DMS 273 (cell line): ENCODE measurements around the gene DOCK4.
A peak's percentile ranks its signal among the peaks of the same experiment; 100 is the strongest.

ENCODE experiments used
- DNase-seq: peaks from one replicate; lab custom pipeline; 2025; ENCODE audit not compliant: unreplicated experiment; lab: John Stamatoyannopoulos, UW

Gene DOCK4

DNA sequence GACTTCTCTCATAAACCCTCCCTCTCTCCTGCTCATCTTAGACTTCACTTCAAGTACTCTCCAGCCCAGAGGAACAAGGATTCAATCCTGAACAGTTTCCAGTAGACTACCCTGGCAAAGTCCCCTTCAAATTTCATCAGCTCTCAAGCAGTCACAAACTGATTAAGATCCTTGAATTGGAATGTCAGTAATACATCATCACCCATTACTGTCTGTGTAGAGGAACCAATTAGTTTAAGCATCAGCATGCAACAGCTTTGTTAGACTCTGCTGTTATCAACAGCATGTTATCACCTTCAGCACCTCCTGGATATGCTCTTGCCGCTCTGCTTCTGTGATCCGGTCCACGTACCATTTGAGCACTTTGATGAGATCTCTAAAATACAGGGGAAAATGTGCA, 336.9 kb downstream of the DOCK4 start:
- DNase-seq: no peak

DNA sequence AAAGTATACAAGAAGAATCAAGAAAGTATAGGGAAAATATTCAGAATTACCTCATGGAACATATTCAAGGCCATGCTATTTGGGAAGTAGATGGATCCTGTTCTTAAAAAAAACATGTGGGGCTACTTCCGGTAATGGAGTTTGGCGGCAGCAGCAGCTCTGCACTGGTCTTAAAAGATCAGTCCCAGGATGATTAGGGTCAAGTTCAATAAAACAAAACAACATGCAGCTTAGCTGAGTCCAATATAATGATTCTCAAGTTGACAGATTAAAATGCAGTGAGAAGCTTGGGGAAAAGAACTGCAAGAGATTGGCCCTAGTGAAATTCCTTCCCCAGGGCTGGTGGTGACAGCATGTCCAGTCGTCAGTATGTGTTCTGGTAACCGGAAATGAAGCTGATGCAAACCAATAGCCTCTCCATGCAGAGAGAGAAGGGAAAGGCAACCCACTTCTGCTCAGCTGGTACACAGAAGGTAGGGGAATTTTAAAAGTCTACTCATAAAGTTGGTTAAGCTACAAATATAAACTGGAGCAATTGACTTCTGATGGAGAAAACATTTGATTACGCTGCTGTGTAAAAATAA, 338.8 kb downstream of the DOCK4 start:
- DNase-seq: no peak

DNA sequence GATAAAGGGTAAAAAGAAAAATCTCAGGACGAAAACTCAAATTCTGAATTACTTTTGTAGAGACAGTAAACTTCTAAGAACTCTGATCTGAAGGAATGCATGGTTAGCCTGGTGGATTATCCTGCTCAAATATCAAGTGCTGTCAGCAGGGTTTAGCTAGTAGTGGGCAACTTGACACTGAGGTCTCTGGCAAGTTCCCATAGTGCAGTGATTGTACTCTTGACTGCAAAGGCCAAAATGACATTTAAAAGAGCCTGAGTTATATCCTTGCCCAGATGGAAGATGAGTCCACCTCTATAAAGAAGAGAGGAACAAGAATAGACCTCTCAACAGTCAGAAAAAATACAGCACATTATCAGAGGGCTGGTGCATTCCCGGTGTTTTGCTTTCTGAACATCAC, 339.4 kb downstream of the DOCK4 start:
- no peak for DNase-seq

DNA sequence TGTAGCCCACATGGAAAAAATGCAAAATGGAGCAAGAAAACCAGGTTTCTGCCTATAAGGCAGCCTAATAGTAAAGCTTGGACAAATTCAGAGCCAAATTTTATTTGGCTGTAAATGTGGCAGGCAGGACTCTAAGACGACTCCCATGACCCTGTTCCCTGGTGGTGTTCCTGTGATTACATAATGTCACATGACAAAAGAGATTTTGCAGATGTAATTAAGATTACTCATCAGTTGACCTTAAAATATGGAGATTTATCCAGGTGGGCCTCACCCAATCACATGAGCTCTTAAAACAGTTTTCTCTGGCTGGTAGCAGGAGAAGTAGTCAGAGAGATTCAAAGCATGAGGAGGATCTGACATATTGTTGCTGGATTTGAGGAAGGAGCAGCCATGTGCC, 340.8 kb downstream of the DOCK4 start:
- no peak for DNase-seq

DNA sequence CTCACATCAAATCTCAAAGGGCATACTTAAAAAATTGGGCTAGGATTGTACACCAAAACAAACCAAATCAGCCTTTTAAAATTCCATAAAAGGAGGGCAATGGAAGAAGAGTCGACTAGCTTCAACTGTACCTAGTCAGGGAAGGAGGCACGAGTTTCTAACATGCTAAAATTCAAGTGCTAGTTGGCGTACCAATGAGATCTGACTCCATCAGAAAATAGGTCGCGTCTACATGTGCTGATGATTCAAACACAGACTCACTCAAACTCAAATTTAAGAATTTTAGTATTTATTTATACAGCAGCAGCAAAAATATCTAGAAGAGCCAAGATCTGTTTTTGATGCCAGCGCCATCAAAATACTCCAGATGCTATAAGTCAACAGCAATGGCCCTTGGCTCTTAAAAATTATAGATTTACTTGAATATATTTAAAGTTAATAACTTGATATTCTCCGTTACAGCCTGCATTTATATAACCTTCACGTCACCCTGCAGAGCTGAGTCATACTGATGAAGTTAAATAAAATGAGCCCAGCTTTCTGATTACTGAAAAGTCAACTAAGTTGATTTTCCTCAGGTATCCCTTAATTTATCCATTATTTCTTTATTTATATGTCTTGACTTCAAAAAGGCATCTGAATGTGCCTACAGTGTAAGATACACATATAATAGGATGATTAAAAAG, 341.8 kb downstream of the DOCK4 start:
- DNase-seq: no peak

DNA sequence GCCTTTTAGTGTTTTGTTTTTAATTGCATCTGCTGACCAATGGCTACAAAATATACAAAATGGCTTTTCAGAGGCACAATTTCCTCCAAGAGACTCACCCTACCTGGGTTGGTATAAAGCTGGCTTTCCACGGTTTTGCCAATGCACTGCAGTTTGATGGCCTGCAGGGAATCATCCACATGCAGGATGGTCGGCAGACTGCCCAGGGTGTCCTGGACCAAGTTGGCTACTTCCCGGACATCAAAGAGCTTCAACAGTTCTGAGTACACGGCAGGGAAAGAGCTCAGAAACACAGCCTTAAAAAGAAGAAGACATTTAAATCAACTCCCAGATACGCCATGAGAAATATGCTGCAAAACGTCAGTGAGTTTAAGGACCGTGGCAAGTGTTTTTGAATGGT, 342.9 kb downstream of the DOCK4 start:
- DNase-seq: no peak

DNA sequence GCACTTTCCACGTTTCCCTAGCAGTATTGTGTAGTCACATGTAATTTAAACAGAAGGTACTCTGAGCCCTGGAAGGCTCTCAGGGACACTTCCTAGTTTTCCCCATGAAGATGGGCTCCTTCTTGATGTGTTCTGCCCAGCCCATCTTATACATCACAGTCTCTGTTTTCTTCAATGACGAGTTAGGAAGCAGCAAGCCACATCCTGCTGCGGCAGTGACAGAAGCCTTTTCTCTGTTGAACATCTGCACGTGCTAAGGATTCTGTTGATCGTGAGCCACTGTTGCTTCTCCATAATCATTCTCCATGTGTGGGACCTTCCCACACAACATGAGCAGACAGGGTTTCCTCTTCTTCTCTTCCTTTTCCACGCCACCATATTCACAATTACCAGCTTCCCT, 346.0 kb downstream of the DOCK4 start:
- DNase-seq: no peak

DNA sequence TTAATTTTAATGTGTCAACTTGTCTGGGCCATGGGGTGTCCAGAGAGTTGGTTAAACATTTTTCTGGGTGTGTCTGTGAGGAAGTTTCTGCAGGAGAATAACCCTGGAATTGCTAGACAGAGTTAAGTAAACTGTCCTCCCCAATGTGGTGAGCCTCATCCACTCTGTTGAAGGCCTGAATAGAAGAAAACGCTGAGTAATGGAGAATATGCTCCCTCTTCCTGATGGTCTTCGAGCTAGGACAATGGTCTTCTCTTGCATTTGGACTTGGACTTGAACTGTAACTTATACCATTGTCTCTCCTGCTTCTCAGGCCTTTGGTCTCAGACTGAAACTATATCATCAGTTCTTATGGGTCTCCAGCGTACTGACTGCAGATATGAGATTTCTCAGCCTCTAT, 347.9 kb downstream of the DOCK4 start:
- no peak for DNase-seq

DNA sequence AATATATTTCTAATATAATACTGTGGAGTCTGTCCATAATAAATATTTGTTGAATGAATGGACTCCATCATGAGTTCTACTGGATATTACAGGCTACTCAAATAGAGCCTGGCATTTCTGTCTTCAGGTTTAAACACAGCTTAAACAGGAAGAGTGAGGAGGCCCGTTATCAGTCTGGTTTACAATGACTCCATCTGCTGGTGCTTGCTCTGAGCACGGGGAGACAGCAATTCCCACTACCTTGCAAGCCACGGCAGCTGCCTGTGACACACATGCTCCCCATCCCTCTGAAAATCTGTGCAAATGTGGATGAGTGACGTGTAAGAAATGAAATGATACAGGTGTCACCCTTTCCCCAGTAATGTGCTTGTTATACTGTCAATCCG, 350.4 kb downstream of the DOCK4 start:
- DNase-seq: peak; percentile 77

DNA sequence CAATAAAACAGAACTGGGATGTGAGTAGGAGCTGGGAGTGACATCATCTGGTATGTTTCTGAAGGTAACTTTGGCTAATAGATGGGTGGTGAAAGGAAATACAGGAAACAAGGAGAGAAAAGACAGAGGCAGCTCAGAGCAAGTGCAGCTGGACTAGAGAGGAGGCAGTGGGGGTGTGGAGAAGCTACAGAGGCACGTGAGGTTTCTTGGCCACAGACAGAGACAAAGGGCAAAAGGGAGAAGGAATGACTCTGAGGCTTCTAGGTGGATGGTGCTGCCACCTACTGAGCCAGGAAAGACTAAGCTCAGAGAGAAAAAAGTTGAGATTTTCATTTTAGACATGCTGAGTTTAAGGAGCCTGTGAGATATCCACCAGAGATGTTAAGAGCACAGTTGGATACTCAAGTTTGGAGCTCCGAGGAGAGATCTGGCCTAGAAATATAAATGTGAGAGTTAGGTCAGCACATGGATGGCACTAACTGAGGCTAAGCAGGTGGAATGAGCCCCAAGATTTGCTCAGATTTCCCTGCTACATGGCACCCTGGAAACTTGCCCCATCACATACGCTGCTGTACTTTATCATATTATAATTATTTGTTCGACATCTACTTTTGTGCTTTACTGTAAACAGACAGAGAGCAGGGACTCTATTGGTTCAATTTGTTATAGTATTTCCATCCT, 350.9 kb downstream of the DOCK4 start:
- DNase-seq: peak; percentile 84

DNA sequence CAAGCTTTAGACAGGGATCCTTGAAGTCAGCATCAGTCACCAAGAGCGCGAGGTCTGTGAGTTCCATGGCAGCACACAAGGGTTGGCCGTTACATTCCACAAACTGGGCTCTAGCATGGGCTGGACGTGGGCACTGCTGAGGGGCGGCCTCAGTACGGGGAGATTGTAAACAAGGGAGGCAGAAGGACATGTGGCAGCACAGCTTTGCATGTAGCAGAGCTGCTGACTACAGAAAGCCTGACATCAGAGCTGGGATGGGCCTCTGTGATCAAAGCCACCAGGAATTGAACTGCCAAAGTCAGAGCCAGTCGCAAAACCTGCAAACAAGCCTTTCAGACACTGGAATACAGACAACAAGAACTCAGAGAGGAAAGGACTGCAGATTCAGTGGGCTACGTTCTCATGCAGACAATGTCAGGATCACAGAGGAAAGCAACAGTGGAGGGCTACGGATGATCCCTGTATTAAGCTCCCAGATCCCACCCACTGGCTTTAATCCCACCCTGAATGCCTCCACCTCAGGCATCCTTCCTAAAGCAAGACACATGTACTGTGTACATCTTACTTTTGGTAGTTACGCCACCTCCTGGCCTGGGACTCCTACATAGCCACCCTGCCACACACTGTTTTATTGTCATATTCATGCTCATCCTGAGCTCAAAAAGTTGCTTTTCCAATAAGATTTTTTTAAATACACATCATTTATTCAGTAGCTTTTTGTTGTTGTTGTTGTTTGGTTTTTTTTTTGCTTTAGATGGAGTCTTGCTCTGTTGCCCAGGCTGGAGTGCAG, 352.8 kb downstream of the DOCK4 start:
- DNase-seq: no peak

DNA sequence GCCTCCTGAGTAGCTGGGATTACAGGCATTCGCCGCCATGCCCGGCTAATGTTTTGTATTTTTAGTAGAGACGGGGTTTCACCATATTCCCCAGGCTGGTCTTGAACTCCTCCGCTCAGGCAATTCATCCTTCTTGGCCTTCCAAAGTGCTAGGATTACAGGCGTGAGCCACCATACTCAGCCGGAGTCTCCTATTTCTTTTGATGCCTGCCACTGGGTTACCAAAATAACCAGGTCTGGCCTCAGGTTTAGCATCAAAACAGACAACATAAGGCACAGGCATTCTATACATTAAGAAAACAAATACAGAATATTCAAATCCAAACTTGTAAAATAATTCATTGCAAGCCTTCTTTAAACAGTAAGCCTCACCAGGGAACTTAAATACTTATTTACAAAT, 354.1 kb downstream of the DOCK4 start:
- DNase-seq: no peak

DNA sequence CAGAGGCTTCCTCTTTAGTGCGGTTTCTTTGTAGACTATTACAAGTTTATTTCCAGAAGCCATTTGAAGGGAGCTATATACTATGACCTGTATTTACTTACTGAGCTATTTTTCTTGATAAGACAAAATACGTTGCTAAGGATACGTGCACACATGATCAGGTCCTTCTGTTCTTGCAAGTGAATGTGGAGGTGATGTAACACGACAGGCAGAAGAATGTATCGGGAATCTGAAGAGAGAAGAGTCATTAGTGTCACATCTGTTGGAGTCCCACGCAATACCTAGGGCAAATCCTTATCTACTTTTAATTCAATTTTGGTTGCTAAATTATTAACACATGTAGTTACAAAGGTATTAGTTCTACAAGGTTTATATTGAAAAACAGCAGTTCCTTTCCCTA, 359.3 kb downstream of the DOCK4 start:
- DNase-seq: no peak

DNA sequence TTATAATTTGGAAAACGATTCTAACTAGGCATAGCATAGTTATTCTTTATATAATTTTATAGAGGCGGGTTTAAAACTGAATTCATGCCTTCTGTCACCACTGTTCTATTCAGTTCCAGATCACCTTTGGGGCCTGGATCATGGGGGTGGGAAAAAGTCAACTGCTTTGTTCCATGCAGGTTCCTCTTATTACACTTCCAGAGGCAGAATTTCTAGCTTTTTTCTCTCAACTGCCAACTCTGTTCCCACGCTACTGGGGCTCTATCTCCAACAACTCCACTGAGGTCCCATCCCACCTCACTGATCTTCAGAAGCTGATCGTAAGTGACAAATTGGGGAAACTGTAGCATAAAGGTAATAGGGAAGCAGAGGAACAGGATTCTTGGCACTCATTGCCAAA, 360.3 kb downstream of the DOCK4 start:
- DNase-seq: no peak

DNA sequence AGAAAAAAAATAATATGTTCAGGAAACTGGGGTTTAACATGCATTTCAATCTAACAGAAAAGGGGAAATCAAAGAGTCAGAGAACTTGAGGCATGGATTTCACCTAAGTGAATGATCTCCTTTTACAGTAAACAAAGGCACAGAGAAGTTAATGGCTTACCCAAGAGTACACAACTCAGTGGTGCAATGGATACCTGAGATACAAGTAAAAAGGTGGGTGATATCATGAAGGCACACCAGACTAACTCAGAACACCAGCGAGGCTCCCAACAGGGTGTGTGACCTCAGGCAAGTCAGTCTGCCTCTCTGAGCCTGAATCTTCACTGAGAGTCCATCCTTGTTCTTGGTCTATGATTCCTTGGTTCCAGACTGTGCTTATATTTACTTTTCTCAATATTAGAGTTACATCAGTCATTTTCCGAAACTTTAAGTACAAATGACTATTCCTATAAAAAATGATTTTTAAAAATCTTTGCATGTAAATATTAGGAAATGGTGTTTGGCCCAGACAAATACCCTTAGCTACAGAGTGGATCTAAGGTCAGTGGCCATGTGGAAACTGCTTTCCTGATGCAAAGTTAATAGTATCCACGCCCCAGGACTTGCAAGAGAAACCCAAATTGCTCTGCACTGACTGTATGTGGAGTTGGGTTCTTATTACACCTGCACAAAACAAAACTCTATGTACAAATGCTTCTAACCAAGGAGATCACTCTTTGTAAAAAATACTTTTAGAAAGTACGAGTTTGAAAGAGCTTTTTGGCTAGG, 361.1 kb downstream of the DOCK4 start:
- DNase-seq: no peak

DNA sequence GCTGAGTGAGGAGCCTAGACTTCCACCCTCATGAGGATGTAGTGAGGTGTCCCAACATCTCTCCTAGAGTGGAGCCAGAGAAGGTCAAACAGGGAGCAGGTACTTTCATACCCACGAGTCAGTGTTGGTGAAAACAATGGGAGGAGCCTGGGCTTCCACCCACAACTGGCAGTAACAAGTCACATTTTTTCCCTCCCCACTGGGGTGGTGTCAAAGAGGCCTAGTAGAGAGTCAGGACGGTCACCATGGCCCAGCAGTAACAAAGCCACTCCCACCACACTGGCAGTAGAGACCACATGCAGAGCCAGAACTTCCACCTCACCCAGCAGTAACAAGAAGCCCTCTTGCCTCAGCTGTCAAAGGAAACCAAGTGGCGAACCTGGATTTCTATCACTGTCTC, 363.7 kb downstream of the DOCK4 start:
- no peak for DNase-seq

DNA sequence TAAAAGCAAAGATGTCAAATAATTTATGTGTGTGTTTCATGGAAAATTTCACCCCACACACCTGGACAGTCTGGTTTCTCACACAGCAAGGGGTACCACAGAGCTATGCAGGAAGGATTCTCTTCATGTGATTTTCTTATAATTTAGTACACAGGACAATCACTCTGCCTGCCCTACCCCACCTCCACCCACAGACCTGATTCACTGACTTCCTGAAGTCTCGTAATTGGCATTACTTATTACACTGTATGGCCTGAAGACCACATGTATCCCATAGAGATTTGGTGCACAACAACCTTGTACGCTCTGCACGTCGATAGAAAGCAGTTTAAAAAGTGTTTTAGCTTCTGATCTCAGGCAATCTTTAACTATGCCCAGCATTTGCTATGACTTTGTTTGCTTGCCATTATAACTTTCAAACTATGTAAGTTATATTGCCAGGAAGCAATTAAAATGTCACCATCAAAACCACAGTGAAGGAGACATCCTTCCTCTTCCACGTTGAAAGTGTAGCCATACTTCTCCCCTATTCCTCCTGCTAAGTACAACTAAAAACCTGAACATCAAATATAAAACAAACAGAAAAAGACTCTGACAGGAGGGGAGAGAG, 364.5 kb downstream of the DOCK4 start:
- no peak for DNase-seq

DNA sequence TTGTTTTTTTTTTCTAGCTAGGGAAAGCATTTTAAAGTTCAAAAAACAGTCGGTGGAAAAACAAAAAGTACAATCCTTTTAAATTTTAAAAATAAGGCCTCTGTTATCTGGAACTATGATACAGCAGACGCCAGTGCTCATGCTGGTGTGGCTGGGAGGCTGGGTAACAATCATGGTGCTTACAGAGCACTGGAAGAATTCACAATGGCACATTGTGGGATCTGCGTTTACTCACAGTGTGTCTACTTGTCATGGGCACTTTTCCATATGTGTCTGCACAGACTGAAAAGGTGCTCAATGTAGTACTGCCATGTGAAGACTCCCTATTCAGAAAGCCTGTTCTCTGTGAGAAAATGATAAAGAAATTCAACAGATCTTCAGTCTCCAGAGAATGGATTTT, 365.7 kb downstream of the DOCK4 start:
- DNase-seq: no peak

DNA sequence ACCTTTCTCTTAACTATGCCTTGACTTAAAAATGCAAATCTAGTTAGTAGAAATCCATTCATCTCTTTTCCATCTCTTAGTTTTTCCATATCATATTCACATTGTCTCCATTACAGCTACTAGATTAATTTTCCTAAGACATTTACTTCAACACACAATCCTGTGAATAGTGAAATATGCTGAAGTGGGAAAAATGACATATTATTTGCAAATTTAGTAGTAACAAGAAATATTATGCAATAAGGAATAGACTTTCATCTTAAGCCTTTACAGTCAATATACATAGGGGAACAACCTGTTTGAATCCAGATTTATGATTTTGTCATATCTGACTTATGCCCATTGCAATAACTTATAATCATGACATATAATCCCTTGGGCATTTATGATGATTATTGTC, 366.9 kb downstream of the DOCK4 start:
- DNase-seq: no peak

DNA sequence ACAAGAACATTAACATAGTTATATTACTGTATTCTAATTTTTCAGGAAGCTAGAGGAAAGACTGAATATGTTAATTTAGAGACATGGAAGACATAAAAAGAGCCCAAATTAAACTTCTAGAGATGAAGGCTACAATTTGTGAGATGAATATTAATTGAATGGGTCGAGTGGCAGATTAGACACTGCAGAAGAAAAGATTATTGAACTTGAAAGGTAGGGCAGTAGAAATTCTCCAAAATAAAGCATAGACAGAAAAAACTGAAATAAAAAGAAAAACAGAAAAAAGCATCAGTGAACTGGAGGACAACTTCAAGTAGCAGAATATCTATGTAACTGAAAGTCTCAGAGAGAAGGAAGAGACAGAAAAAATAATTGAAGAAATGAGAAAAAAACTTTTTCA, 369.6 kb downstream of the DOCK4 start:
- DNase-seq: no peak

DNA sequence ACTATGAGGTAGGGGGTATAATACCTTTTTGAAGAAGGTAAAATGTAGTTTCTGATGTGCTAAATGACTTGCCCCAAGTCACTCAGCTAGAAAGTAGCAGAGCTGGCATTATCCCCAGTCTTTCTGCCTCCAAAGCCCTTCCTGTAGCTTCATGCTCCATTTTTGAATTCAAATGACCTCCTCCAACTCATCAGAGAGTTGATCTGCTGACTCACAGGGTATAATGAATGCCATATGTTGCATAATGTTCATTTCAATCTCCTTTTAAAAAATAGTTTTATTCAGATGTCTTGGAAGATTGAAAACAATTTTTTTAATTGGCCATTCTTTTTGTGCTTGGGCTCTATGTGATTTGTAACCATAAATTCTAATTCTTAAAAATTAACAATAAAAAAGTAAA, 371.1 kb downstream of the DOCK4 start:
- peak; percentile 88 for DNase-seq
